ENCODE measurements around the gene SH2D3A. TPM values are rescaled to one million over a fixed set of nuclear protein-coding genes. Genes with fewer than 3 reads are reported as not detected.
"Not testable (repeated sequence)": the region's sequence is repeated elsewhere in the genome, so short reads cannot be mapped to it uniquely, and the experiment has no call there.

SH2D3A gene
- polyA plus RNA-seq, 2 donors, result 29.6 to 48.7 TPM

DNA sequence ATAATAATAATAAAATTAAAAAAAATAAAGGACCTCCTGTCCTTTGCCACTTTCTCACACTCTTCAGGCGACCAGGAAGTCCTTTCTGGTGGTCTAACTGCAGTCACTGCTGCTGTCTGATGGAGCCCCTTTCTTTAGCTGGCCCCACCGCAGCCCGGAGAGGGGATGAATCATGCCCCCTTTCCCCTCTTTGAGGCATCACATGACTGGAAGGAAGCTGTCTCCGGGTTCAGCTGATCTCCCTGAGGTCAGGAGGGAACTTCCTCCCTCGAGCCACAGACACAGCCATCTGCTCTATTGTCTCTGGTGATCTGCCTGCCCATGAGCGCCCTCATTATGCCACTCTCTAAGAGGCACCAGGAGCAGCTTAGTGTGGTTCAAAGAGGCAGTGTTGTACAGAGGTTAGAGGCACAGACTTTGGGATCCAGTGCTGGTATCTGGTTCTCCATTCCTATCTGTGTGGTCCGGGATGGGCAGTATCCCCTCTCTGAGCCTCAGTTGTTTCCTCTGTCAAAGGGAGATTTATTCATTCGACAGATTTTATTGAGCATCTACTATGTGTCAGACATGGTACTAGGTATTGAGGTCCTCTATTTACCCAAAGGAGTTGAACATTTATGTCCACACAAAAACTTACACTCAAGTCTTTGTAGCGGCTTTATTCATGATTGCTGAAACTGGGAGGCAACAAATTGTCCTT, 35.3 kb upstream of the SH2D3A start:
- 52 to 60% methylated on average over 9 of the region's 9 CpGs for WGBS, 2 donors
- Histone ChIP-seq H3K27me3 (ENCODE audit: control insufficient read depth in 1 of 2, insufficient read depth in 2 of 2, low read length in 2 of 2) (no peaks in the 10 kb centered on the region), H3K9me3 (ENCODE audit: control insufficient read depth in 2 of 2, insufficient read depth in 1 of 2, low read depth in 1 of 2, low read length in 1 of 2) (no peaks in the 10 kb centered on the region), H3K4me1 (ENCODE audit: control insufficient read depth in 2 of 2, insufficient read depth in 2 of 2, low read length in 1 of 2) (peaks cover 5 to 8% of the 10 kb centered on the region in 2 donors), H3K27ac (ENCODE audit: low read depth in 2 of 2, low read length in 1 of 2) (peak overlapping the region; percentile 34 to 46), H3K36me3 (ENCODE audit: control insufficient read depth in 2 of 2, insufficient read depth in 2 of 2, low read length in 1 of 2) (no peaks in the 10 kb centered on the region), H3K4me3 (ENCODE audit: low read depth in 1 of 2, low read length in 2 of 2) (no peak overlapping the region)

DNA sequence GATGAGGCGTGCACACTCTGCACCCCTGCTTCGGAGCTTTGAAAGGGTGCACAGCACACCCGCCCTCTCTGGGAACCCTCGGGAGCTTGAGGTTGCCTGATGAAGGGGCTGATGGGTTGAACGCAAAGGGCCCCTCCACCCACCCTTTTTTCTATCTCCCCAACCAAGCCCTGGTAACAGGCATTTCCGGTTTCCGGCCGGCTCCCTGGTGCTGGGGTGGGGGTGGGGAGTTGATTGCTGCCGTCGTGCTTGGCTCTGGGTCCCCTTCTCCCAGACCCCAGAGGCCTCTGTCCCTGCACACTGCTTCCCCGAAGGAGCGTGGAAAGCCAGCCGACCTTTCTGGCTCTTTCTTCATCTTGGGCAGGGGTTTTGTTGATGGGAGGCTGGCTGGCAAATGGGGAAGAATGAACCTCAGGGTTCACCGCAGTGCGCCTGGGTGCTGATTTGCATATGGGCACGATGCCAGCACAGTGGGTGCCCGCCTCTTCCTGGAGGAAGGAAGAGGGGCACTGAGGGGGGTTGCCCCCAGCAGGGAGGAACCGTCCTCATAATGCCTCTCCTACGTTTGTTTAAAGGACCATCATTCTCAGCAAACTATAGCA, 34.4 kb upstream of the SH2D3A start:
- H3K9me3 ChIP-seq (ENCODE audit: control insufficient read depth in 2 of 2, insufficient read depth in 1 of 2, low read depth in 1 of 2, low read length in 1 of 2), result no peaks in the 10 kb centered on the region
- no peaks in the 10 kb centered on the region for H3K27me3 ChIP-seq (ENCODE audit: control insufficient read depth in 1 of 2, insufficient read depth in 2 of 2, low read length in 2 of 2)
- H3K4me3 ChIP-seq (ENCODE audit: low read depth in 1 of 2, low read length in 2 of 2), result peak overlapping the region; percentile 25 to 39
- H3K36me3 ChIP-seq (ENCODE audit: control insufficient read depth in 2 of 2, insufficient read depth in 2 of 2, low read length in 1 of 2), result no peaks in the 10 kb centered on the region
- peak overlapping the region; percentile 82 to 92 for H3K27ac ChIP-seq (ENCODE audit: low read depth in 2 of 2, low read length in 1 of 2)
- 6 to 9% methylated on average over 18 to 19 of the region's 19 CpGs for WGBS, 2 donors
- H3K4me1 ChIP-seq (ENCODE audit: control insufficient read depth in 2 of 2, insufficient read depth in 2 of 2, low read length in 1 of 2), result peaks cover 5 to 8% of the 10 kb centered on the region in 2 donors

DNA sequence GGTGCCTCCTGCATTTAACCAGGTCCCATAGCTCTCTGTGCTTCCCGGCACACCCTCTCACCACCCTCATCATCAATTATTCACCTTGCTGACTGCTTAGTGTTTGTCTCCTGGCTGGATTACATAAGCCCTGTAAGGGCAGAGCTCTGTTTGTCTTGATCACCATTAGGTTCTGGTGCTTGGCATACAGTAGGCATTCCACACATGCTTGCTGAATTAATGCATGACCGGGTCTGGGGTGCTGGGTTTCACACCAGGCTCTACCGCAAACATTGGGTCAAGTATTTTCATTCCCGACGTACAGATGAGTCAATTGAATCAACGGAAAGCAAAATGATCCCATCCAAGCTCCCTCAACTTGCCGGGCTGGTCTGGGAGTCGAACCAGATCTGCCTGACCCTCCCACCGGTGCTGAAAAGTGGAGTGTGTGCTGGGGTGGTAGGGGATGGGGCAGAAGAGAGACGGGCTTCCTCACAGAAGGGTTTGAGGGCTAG, 33.8 kb upstream of the SH2D3A start:
- Histone ChIP-seq H3K4me3 (ENCODE audit: low read depth in 1 of 2, low read length in 2 of 2) (peak overlapping the region; percentile 25 to 39), H3K36me3 (ENCODE audit: control insufficient read depth in 2 of 2, insufficient read depth in 2 of 2, low read length in 1 of 2) (no peaks in the 10 kb centered on the region)

DNA sequence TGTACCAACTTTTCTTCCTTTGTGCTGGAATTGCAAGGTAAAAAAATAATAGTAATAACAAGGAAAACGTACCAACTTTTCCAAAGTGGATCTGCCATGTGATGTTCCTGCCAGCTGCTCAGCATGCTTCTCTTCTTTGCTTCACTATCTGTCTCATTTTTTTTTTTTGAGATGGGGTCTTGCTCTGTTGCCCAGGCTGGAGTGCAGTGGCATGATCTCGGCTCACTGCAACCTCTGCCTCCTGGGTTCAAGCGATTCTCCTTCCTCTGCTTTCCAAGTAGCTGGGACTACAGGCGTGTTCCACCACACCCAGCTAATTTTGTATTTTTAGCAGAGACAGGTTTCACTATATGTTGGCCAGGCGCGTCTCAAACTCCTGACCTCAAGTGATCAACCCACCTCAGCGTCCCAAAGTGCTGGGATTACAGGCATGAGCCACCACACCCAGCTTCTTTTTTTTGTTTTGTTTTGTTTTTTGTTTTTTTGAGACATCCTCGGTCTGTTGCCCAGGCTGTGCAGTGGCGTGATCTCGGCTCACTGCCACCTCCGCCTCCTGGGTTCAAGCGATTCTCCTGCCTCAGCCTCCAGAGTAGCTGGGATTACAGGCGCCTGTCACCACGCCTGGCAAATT, 33.0 kb upstream of the SH2D3A start:
- not testable (repeated sequence) for H3K9me3 ChIP-seq (ENCODE audit: control insufficient read depth in 2 of 2, insufficient read depth in 1 of 2, low read depth in 1 of 2, low read length in 1 of 2); H3K27me3 ChIP-seq (ENCODE audit: control insufficient read depth in 1 of 2, insufficient read depth in 2 of 2, low read length in 2 of 2); H3K4me3 ChIP-seq (ENCODE audit: low read depth in 1 of 2, low read length in 2 of 2); H3K4me1 ChIP-seq (ENCODE audit: control insufficient read depth in 2 of 2, insufficient read depth in 2 of 2, low read length in 1 of 2); H3K36me3 ChIP-seq (ENCODE audit: control insufficient read depth in 2 of 2, insufficient read depth in 2 of 2, low read length in 1 of 2)
- peak overlapping the region; percentile 82 to 92 for H3K27ac ChIP-seq (ENCODE audit: low read depth in 2 of 2, low read length in 1 of 2)
- WGBS, 2 donors, result 60 to 68% methylated on average over 14 of the region's 14 CpGs

More for the DNA sequence above, 33.8 kb upstream of the SH2D3A start:
- Histone ChIP-seq H3K27ac (ENCODE audit: low read depth in 2 of 2, low read length in 1 of 2) (peak overlapping the region; percentile 82 to 92), H3K9me3 (ENCODE audit: control insufficient read depth in 2 of 2, insufficient read depth in 1 of 2, low read depth in 1 of 2, low read length in 1 of 2) (no peaks in the 10 kb centered on the region), H3K27me3 (ENCODE audit: control insufficient read depth in 1 of 2, insufficient read depth in 2 of 2, low read length in 2 of 2) (no peaks in the 10 kb centered on the region), H3K4me1 (ENCODE audit: control insufficient read depth in 2 of 2, insufficient read depth in 2 of 2, low read length in 1 of 2) (peaks cover 5 to 8% of the 10 kb centered on the region in 2 donors)
- 19 to 20% methylated on average over 10 of the region's 10 CpGs for WGBS, 2 donors

DNA sequence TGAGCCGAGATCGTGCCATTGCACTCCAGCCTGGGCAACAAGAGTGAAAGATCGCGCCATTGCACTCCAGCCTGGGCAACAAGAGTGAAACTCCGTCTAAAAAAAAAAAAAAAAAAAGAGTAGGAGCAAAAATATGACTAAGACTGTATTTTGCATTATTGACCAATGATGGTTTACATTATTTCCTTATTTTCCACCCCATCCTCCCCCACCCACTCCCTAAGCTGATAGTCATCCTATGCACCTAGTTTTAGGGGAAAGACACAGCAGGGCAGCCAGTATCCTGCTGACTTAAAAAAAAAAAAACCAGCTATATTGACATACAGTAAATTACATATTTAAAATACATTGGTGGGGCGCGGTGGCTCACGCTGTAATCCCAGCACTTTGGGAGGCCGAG, 30.4 kb upstream of the SH2D3A start:
- Histone ChIP-seq H3K4me3 (ENCODE audit: low read depth in 1 of 2, low read length in 2 of 2) (no peak overlapping the region), H3K9me3 (ENCODE audit: control insufficient read depth in 2 of 2, insufficient read depth in 1 of 2, low read depth in 1 of 2, low read length in 1 of 2) (peaks cover 0 to 7% of the 10 kb centered on the region in 2 donors), H3K4me1 (ENCODE audit: control insufficient read depth in 2 of 2, insufficient read depth in 2 of 2, low read length in 1 of 2) (peaks cover 5 to 8% of the 10 kb centered on the region in 2 donors), H3K36me3 (ENCODE audit: control insufficient read depth in 2 of 2, insufficient read depth in 2 of 2, low read length in 1 of 2) (no peaks in the 10 kb centered on the region), H3K27ac (ENCODE audit: low read depth in 2 of 2, low read length in 1 of 2) (no peak overlapping the region), H3K27me3 (ENCODE audit: control insufficient read depth in 1 of 2, insufficient read depth in 2 of 2, low read length in 2 of 2) (no peaks in the 10 kb centered on the region)
- WGBS, 2 donors, result 77 to 80% methylated on average over 9 of the region's 9 CpGs

DNA sequence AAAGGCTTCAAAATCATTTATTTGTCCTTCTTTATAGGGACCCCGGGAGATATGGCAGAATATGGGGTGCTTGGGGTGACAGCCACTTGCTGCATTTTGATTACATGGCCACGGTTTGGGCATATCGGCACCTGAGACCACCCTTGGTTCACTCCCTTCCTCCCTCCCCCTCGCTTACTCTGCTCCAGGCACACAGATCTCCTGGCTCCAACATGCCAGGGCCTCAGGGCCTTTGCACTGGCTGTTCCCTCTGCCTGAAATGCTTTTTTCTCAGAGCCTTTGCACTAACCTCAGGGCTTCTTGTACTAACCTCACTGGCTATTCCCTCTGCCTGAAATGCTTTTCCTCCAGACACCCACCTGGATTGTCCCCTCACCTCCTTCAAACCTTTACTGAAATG, 29.0 kb upstream of the SH2D3A start:
- Histone ChIP-seq H3K36me3 (ENCODE audit: control insufficient read depth in 2 of 2, insufficient read depth in 2 of 2, low read length in 1 of 2) (no peaks in the 10 kb centered on the region), H3K4me3 (ENCODE audit: low read depth in 1 of 2, low read length in 2 of 2) (no peak overlapping the region), H3K27ac (ENCODE audit: low read depth in 2 of 2, low read length in 1 of 2) (no peak overlapping the region), H3K4me1 (ENCODE audit: control insufficient read depth in 2 of 2, insufficient read depth in 2 of 2, low read length in 1 of 2) (peaks cover under 1 to 2% of the 10 kb centered on the region in 2 donors), H3K9me3 (ENCODE audit: control insufficient read depth in 2 of 2, insufficient read depth in 1 of 2, low read depth in 1 of 2, low read length in 1 of 2) (peaks cover 0 to 7% of the 10 kb centered on the region in 2 donors), H3K27me3 (ENCODE audit: control insufficient read depth in 1 of 2, insufficient read depth in 2 of 2, low read length in 2 of 2) (no peaks in the 10 kb centered on the region)
- WGBS, 2 donors, result 86 to 92% methylated on average over 4 of the region's 4 CpGs

DNA sequence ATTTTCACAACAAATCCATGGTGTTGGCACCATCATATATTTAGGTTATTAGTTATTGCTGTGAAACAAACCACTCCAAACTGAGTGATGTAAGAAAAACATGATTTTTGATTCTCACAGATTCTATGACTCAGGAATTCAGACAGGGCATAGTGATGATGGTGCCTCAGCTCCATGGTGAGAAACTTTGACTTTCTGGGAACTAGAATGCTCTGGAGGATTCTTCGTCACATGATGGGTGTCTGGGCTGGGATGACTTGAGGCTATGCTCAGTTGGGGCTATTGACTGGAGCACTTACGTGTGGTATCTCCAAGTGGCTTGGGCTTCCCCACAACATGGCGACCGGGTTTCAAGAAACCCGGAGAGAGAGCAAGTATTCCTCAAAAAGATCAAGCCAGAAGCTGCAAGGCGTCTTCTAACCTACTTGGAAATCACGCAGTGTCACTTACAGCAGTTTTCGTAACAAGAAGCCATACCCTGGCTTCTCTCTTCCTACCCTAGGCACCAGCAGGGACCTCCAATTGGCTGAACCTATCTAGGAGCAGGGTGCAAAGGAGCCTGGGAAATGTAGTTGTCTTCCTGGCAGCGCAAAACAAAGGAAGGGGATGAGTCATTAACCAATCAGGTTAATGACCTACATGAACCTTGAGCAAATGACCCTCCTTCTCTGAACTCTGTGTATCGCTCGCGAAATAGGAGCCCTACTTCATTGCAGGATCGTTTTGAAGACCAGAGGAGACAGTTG, 27.6 kb upstream of the SH2D3A start:
- H3K27me3 ChIP-seq (ENCODE audit: control insufficient read depth in 1 of 2, insufficient read depth in 2 of 2, low read length in 2 of 2), result no peaks in the 10 kb centered on the region
- H3K4me3 ChIP-seq (ENCODE audit: low read depth in 1 of 2, low read length in 2 of 2), result no peak overlapping the region
- 72 to 77% methylated on average over 13 of the region's 13 CpGs for WGBS, 2 donors
- no peak overlapping the region for H3K27ac ChIP-seq (ENCODE audit: low read depth in 2 of 2, low read length in 1 of 2)
- no peaks in the 10 kb centered on the region for H3K36me3 ChIP-seq (ENCODE audit: control insufficient read depth in 2 of 2, insufficient read depth in 2 of 2, low read length in 1 of 2)
- peaks cover 3 to 7% of the 10 kb centered on the region in 2 donors for H3K9me3 ChIP-seq (ENCODE audit: control insufficient read depth in 2 of 2, insufficient read depth in 1 of 2, low read depth in 1 of 2, low read length in 1 of 2)
- no peaks in the 10 kb centered on the region for H3K4me1 ChIP-seq (ENCODE audit: control insufficient read depth in 2 of 2, insufficient read depth in 2 of 2, low read length in 1 of 2)

DNA sequence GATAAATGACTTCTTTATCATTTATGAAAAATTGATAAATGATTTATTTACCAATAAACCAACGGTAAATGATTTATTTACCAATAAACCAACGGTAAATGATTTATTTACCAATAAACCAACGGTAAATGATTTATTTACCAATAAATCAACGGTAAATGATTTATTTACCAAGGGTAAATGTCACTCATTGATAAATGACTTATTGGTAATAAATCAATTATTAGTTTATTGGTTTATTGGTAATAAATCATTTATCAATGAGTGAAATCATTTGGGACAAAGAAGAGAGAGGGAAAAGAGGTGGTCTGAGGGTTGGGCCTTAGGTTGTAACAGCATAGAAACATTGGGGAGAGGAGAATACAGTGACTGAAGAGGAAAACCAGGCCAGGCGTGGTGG, 26.7 kb upstream of the SH2D3A start:
- H3K9me3 ChIP-seq (ENCODE audit: control insufficient read depth in 2 of 2, insufficient read depth in 1 of 2, low read depth in 1 of 2, low read length in 1 of 2), result peaks cover 3 to 7% of the 10 kb centered on the region in 2 donors
- no peaks in the 10 kb centered on the region for H3K4me1 ChIP-seq (ENCODE audit: control insufficient read depth in 2 of 2, insufficient read depth in 2 of 2, low read length in 1 of 2)
- no peak overlapping the region for H3K4me3 ChIP-seq (ENCODE audit: low read depth in 1 of 2, low read length in 2 of 2)
- WGBS, 2 donors, result 77 to 91% methylated on average over 5 of the region's 5 CpGs
- H3K27me3 ChIP-seq (ENCODE audit: control insufficient read depth in 1 of 2, insufficient read depth in 2 of 2, low read length in 2 of 2), result no peaks in the 10 kb centered on the region
- no peaks in the 10 kb centered on the region for H3K36me3 ChIP-seq (ENCODE audit: control insufficient read depth in 2 of 2, insufficient read depth in 2 of 2, low read length in 1 of 2)
- no peak overlapping the region for H3K27ac ChIP-seq (ENCODE audit: low read depth in 2 of 2, low read length in 1 of 2)

DNA sequence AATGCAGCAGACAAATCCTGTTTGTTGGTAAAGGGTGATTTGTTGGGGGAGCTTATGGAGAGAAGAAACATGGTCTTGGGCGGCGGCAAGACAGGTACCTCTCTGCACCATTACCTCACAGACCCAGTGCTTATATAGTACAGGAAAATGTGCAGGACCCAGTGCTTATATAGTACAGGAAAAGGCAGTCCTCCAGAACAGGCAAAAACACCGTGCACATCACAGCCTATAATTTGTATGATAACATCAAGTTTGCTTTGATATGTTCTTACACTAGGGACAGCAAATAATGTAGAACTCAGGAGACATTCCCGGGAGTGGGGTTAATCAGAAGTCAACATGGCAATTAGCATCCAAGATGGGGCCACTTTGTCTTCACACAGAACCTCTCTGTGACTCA, 26.2 kb upstream of the SH2D3A start:
- Histone ChIP-seq H3K36me3 (ENCODE audit: control insufficient read depth in 2 of 2, insufficient read depth in 2 of 2, low read length in 1 of 2) (no peaks in the 10 kb centered on the region), H3K4me1 (ENCODE audit: control insufficient read depth in 2 of 2, insufficient read depth in 2 of 2, low read length in 1 of 2) (no peaks in the 10 kb centered on the region), H3K27me3 (ENCODE audit: control insufficient read depth in 1 of 2, insufficient read depth in 2 of 2, low read length in 2 of 2) (no peaks in the 10 kb centered on the region), H3K9me3 (ENCODE audit: control insufficient read depth in 2 of 2, insufficient read depth in 1 of 2, low read depth in 1 of 2, low read length in 1 of 2) (peaks cover 3 to 7% of the 10 kb centered on the region in 2 donors), H3K4me3 (ENCODE audit: low read depth in 1 of 2, low read length in 2 of 2) (no peak overlapping the region), H3K27ac (ENCODE audit: low read depth in 2 of 2, low read length in 1 of 2) (no peak overlapping the region)
- 71 to 77% methylated on average over 4 of the region's 4 CpGs for WGBS, 2 donors

Measured in esophagus (tissue), 2 donors.